ENCODE results near the gene NEDD9.

Gene NEDD9

GRCh38 chr6:11193434-11193833 is 39.0 kb downstream of the NEDD9 start:
- H3K4me3 ChIP-seq (ENCODE audit: low read depth, low read length), result no peak overlapping the region
- H3K4me1 ChIP-seq, result peaks cover 3% of the 10 kb centered on the region
- H3K27ac ChIP-seq, result no peak overlapping the region
- H3K27me3 ChIP-seq (ENCODE audit: control insufficient read depth, insufficient read depth, low read length), result no peaks in the 10 kb centered on the region
- H2AFZ ChIP-seq, result no peak overlapping the region
- no peak for TF ChIP-seq CTCF (IDR thresholded peaks at IDR 0.05)
- no peak overlapping the region for H3K9ac ChIP-seq
- no peaks in the 10 kb centered on the region for H3K9me3 ChIP-seq (ENCODE audit: control insufficient read depth, low read length)
- H3K79me2 ChIP-seq, result no peaks in the 10 kb centered on the region
- no peak overlapping the region for H3K4me2 ChIP-seq (ENCODE audit: low read length)
- no peaks in the 10 kb centered on the region for H3K36me3 ChIP-seq (ENCODE audit: control insufficient read depth, insufficient read depth, low read length)

- H3K79me2 ChIP-seq, result no peaks in the 10 kb centered on the region
- H3K4me3 ChIP-seq (ENCODE audit: low read depth, low read length), result no peak overlapping the region
- H3K36me3 ChIP-seq (ENCODE audit: control insufficient read depth, insufficient read depth, low read length), result no peaks in the 10 kb centered on the region
- no peaks in the 10 kb centered on the region for H3K27me3 ChIP-seq (ENCODE audit: control insufficient read depth, insufficient read depth, low read length)
- peaks cover 3% of the 10 kb centered on the region for H3K4me1 ChIP-seq
- no peak overlapping the region for H3K27ac ChIP-seq
- TF ChIP-seq CTCF (IDR thresholded peaks at IDR 0.05), result no peak
- no peak overlapping the region for H3K9ac ChIP-seq
- no peaks in the 10 kb centered on the region for H3K9me3 ChIP-seq (ENCODE audit: control insufficient read depth, low read length)
- H2AFZ ChIP-seq, result no peak overlapping the region
- no peak overlapping the region for H3K4me2 ChIP-seq (ENCODE audit: low read length)
Observed at GRCh38 chr6:11192167-11192566, 40.3 kb downstream of the NEDD9 start.

- no peaks in the 10 kb centered on the region for H3K36me3 ChIP-seq (ENCODE audit: control insufficient read depth, insufficient read depth, low read length)
- no peaks in the 10 kb centered on the region for H3K79me2 ChIP-seq
- H3K27me3 ChIP-seq (ENCODE audit: control insufficient read depth, insufficient read depth, low read length), result no peaks in the 10 kb centered on the region
- TF ChIP-seq CTCF (IDR thresholded peaks at IDR 0.05), result no peak
- H3K27ac ChIP-seq, result no peak overlapping the region
- H3K9me3 ChIP-seq (ENCODE audit: control insufficient read depth, low read length), result no peaks in the 10 kb centered on the region
- H3K4me3 ChIP-seq (ENCODE audit: low read depth, low read length), result no peak overlapping the region
- no peak overlapping the region for H3K9ac ChIP-seq
- H2AFZ ChIP-seq, result no peak overlapping the region
- peaks cover 3% of the 10 kb centered on the region for H3K4me1 ChIP-seq
- H3K4me2 ChIP-seq (ENCODE audit: low read length), result no peak overlapping the region
Observed at GRCh38 chr6:11190625-11191245, 41.7 kb downstream of the NEDD9 start.

- no peak overlapping the region for H3K9ac ChIP-seq
- H3K9me3 ChIP-seq (ENCODE audit: control insufficient read depth, low read length), result no peaks in the 10 kb centered on the region
- H3K36me3 ChIP-seq (ENCODE audit: control insufficient read depth, insufficient read depth, low read length), result no peaks in the 10 kb centered on the region
- H3K4me2 ChIP-seq (ENCODE audit: low read length), result no peak overlapping the region
- no peak overlapping the region for H3K27ac ChIP-seq
- no peaks in the 10 kb centered on the region for H3K27me3 ChIP-seq (ENCODE audit: control insufficient read depth, insufficient read depth, low read length)
- no peaks in the 10 kb centered on the region for H3K79me2 ChIP-seq
- H3K4me3 ChIP-seq (ENCODE audit: low read depth, low read length), result no peak overlapping the region
- no peak overlapping the region for H2AFZ ChIP-seq
- H3K4me1 ChIP-seq, result peaks cover 3% of the 10 kb centered on the region
- no peak for TF ChIP-seq CTCF (IDR thresholded peaks at IDR 0.05)
Observed at GRCh38 chr6:11189865-11190624, 42.4 kb downstream of the NEDD9 start.

Measured in parathyroid adenoma (tissue), 2 donors.